Chondrocyte (in vitro differentiated cells): ENCODE measurements around the gene CREM. TPM values are rescaled to one million over a fixed set of nuclear protein-coding genes. Genes with fewer than 3 reads are reported as not detected.

Source experiments
- DNase-seq: peaks from one replicate; pipeline ENCODE4 v3.0.0; 2021; ENCODE audit warnings: mixed read lengths, low spot score
- H3K27ac Mint-ChIP-seq: one replicate; pipeline ENCODE4 v1.8.0; 2021; ENCODE audit warnings: mild to moderate bottlenecking, moderate library complexity, mixed read lengths; ENCODE audit not compliant: unreplicated experiment
- H3K27me3 Mint-ChIP-seq: 2 replicates; pipeline ENCODE4 v1.8.0; 2021; ENCODE audit warnings: low read depth, mixed read lengths
- H3K36me3 Mint-ChIP-seq: 2 replicates; pipeline ENCODE4 v1.8.0; 2021; ENCODE audit warnings: low read depth, mixed read lengths
- H3K4me1 Mint-ChIP-seq: 2 replicates; pipeline ENCODE4 v1.8.0; 2021; ENCODE audit warnings: low read depth, mild to moderate bottlenecking, mixed read lengths
- H3K4me3 Mint-ChIP-seq: one replicate; pipeline ENCODE4 v1.8.0; 2021; ENCODE audit warnings: mild to moderate bottlenecking, moderate library complexity, mixed read lengths; ENCODE audit not compliant: unreplicated experiment
- H3K9me3 Mint-ChIP-seq: 2 replicates; pipeline ENCODE4 v1.8.0; 2021; ENCODE audit warnings: low read depth, mixed read lengths
- total RNA-seq: library from RNA; stranded (reverse); gene quantifications from 3 replicates; pipeline ENCODE4 v1.2.1, GENCODE V29; 2021
- TF ChIP-seq, protein P1 (sequence below): fragments of 200-600 bp; sonication (generic); IDR thresholded peaks from 2 replicates; pipeline ENCODE4 v1.5.0; 2021; ENCODE audit warnings: antibody characterized with exemption, mild to moderate bottlenecking, moderate library complexity

The CREM gene
- total RNA-seq, 1 donor from 2014 or later = 25.5 TPM

DNA sequence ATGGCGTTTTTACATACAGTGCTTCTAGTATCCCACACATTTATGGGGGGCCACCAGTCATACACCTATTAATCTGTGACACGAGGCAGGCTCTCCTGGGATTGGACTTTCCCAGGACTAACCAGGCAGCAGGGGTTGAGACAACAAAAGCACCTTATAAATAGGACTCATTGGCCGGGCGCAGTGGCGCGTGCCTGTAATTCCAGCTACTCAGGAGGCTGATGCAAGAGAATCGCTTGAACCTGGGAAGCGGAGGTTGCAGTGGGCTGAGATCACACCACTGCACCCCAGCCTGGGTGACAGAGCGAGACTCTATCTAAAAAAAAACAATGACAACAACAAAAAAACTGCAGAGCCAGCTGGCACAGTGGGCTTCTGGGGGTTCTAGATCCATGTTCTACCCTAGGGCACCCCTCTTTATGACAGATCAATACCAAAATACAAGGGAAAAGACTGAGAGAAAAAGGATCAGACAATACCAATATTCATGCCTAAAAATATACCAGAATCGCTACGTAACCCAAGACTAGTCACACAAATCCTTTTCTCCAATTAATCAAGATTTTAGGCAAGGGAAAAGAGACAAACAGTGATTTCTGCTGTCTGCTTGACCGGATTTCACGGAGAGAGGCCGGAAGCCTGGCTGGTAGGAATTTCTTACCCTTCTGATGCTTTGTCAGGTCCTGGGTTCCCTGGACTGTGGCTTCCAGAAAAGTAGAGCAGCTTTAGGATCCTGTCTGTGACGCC is 111.3 kb downstream of the CREM start:
- Mint-ChIP-seq H3K36me3 (no peaks in the 10 kb centered on the region), H3K27me3 (no peaks in the 10 kb centered on the region), H3K4me1 (no peaks in the 10 kb centered on the region), H3K4me3 (no peak overlapping the region), H3K27ac (no peak overlapping the region), H3K9me3 (no peaks in the 10 kb centered on the region)
- no peak for DNase-seq
- TF ChIP-seq, protein P1, sequence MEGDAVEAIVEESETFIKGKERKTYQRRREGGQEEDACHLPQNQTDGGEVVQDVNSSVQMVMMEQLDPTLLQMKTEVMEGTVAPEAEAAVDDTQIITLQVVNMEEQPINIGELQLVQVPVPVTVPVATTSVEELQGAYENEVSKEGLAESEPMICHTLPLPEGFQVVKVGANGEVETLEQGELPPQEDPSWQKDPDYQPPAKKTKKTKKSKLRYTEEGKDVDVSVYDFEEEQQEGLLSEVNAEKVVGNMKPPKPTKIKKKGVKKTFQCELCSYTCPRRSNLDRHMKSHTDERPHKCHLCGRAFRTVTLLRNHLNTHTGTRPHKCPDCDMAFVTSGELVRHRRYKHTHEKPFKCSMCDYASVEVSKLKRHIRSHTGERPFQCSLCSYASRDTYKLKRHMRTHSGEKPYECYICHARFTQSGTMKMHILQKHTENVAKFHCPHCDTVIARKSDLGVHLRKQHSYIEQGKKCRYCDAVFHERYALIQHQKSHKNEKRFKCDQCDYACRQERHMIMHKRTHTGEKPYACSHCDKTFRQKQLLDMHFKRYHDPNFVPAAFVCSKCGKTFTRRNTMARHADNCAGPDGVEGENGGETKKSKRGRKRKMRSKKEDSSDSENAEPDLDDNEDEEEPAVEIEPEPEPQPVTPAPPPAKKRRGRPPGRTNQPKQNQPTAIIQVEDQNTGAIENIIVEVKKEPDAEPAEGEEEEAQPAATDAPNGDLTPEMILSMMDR = no peak

DNA sequence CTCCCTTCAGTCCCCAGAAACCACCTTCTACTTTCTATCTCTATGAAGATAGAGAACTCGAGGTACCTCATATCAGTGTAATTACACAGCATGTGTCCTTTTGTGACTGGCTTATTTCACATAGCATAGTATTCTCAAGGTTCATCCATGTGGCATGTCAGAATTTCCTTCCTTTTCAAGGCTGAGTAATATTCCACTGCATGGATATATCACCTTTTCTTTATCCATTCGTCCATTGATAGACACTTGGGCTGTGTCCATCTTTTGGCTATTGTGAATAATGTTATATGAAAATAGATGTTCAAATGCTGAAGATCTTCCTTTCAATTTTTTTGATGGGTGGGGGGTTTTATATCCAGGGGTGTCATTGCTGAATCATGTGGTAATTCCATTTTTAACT is 117.9 kb downstream of the CREM start:
- TF ChIP-seq, protein P1 = no peak
- H3K27ac Mint-ChIP-seq = no peak overlapping the region
- no peaks in the 10 kb centered on the region for H3K36me3 Mint-ChIP-seq
- DNase-seq = no peak
- H3K4me3 Mint-ChIP-seq = no peak overlapping the region
- H3K4me1 Mint-ChIP-seq = no peaks in the 10 kb centered on the region
- H3K9me3 Mint-ChIP-seq = peaks cover 4% of the 10 kb centered on the region
- no peaks in the 10 kb centered on the region for H3K27me3 Mint-ChIP-seq

DNA sequence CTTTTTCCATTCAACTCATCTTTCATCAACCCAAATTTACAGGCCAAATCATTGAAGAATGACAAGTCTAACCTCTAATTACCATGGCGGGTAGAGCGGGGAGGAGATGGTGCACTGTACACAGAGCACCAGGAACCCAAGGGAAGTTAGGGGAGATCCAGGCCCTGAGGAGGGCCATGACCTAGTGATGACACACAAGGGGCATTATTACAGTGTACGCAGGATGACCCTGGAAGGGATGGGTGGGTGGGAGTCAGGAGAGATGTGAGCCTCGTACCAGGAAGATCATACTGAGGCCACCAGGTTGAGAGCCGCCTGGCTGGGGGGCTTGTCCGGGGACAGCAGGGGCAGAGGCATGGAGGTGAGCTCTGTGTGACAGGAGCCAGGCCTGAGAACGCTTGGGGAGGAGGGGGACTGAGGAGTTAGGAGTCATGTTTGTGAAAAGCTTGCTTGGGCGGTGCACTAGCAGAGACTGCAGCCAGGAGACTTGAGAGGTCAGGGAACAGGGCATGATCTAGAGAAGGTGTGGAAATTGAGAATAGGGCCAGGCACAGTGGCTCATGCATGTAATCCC is 120.2 kb downstream of the CREM start:
- DNase-seq = no peak
- Mint-ChIP-seq H3K9me3 (peaks cover 4% of the 10 kb centered on the region), H3K27me3 (peaks cover 1% of the 10 kb centered on the region), H3K4me3 (no peak overlapping the region), H3K27ac (no peak overlapping the region), H3K36me3 (no peaks in the 10 kb centered on the region), H3K4me1 (no peaks in the 10 kb centered on the region)
- TF ChIP-seq, protein P1 = no peak

DNA sequence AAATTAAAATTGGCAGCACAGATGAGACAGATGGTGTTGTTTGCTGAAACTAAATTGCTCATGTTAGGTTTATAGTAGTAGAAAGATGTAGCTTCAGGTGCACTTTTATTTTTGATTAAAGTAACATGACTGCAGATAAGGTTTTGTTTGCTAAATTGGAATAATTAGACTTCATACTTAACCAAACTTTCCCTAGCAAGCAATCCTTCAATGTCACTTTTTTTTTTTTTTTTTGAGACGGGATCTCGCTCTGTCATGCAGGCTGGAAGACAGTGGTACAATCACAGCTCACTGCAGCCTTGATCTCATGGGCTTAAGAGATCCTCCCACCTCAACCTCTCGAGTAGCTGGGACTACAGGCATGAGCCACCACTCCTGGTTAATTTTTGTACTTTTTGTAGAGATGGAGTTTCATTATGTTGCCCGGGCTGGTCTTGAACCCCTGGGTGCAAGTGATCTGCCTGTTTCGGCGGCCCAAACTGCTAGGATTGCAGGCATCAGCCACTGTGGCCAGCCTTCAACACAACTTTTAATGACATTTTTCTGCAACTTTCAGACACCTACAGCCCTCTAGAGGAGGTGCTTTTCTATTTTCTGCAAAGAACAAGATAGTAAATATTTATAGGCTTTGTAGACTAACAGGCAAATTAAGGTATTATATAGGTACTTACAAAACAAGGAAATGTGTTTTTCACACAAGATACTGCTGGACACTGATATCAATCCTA is 124.9 kb downstream of the CREM start:
- H3K36me3 Mint-ChIP-seq = peaks cover 1% of the 10 kb centered on the region
- H3K27me3 Mint-ChIP-seq = peaks cover 1% of the 10 kb centered on the region
- no peaks in the 10 kb centered on the region for H3K4me1 Mint-ChIP-seq
- peaks cover 5% of the 10 kb centered on the region for H3K9me3 Mint-ChIP-seq
- no peak overlapping the region for H3K4me3 Mint-ChIP-seq
- DNase-seq = no peak
- TF ChIP-seq, protein P1 = no peak
- no peak overlapping the region for H3K27ac Mint-ChIP-seq
